ENCODE measurements around the gene TRPM7. TPM values are rescaled to one million over a fixed set of nuclear protein-coding genes. Genes with fewer than 3 reads are reported as not detected.

Gene TRPM7
- total RNA-seq, 1 experiment from 2014 or later = 35.1 TPM

DNA sequence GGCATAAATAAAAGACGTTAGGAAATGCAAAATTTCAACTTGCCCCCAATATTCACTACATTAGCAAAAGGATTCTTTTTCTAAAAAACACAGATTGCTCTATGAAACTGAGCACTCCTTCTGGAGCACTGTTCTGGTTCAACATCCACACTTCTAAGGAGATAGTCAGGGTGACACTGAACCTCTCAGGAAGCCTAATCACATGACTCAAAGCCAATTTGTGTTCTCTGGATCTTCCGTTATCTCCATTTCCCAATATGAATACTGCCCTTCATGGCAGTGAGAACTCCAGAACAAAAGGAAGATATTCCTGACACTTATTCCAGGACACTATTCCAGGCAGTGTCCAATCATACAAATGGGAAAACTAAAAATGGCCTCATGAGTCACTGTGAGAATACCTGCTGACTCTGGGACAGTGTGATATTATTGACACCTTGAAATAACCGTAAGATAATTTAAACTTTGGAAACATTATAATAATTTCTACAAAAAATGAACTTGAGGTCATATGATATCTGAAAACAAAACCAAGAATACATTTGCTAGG is 21.4 kb upstream of the TRPM7 start:
- H3K14ac ChIP-seq (ENCODE audit: insufficient read depth, low read length) = no peak overlapping the region
- no peaks in the 10 kb centered on the region for H3K79me2 ChIP-seq (ENCODE audit: insufficient read depth, low read length)
- no peaks in the 10 kb centered on the region for H3K23me2 ChIP-seq (ENCODE audit: insufficient read length, low read depth, low read length, poor library complexity, severe bottlenecking)
- Mint-ChIP-seq H3K9me3 (no peaks in the 10 kb centered on the region), H3K27ac (no peak overlapping the region), H3K27me3 (ENCODE audit: low read depth) (no peaks in the 10 kb centered on the region), H3K4me1 (no peaks in the 10 kb centered on the region), H3K4me3 (no peak overlapping the region), H3K36me3 (ENCODE audit: insufficient read depth in 1 of 3, low read depth in 3 of 3) (peaks cover 0 to 8% (median 4%) of the 10 kb centered on the region in 3 experiments; a peak in 3 of 7 replicates)
- no peak overlapping the region for H3K18ac ChIP-seq (ENCODE audit: insufficient read length, low read depth, low read length)
- H3K9ac ChIP-seq (ENCODE audit: extremely low read depth, insufficient read length, low read length) = no peak overlapping the region
- no peak overlapping the region for H3K56ac ChIP-seq (ENCODE audit: insufficient read length, low read depth, low read length)
- H2BK120ac ChIP-seq (ENCODE audit: low read depth, low read length, poor library complexity, severe bottlenecking) = no peak overlapping the region
- no peak overlapping the region for H2BK5ac ChIP-seq (ENCODE audit: insufficient read length, low read length)
- H2BK15ac ChIP-seq (ENCODE audit: low read depth, low read length) = no peak overlapping the region
- H3K23ac ChIP-seq (ENCODE audit: insufficient read length, low read depth, low read length) = no peak overlapping the region
- no peak overlapping the region for H4K5ac ChIP-seq (ENCODE audit: insufficient read length, low read depth, low read length)
- H3K79me1 ChIP-seq (ENCODE audit: insufficient read depth, low read depth, low read length, poor library complexity, severe bottlenecking) = no peaks in the 10 kb centered on the region
- H3K9me3 ChIP-seq (ENCODE audit: control insufficient read depth, low read depth, low read length) = no peaks in the 10 kb centered on the region
- no peaks in the 10 kb centered on the region for H3K4me1 ChIP-seq (ENCODE audit: insufficient read depth, low read length)
- H2AFZ ChIP-seq (ENCODE audit: low read length) = no peak overlapping the region
- no peak overlapping the region for H2AK5ac ChIP-seq (ENCODE audit: insufficient read length, low read length)
- TF ChIP-seq, protein P1, sequence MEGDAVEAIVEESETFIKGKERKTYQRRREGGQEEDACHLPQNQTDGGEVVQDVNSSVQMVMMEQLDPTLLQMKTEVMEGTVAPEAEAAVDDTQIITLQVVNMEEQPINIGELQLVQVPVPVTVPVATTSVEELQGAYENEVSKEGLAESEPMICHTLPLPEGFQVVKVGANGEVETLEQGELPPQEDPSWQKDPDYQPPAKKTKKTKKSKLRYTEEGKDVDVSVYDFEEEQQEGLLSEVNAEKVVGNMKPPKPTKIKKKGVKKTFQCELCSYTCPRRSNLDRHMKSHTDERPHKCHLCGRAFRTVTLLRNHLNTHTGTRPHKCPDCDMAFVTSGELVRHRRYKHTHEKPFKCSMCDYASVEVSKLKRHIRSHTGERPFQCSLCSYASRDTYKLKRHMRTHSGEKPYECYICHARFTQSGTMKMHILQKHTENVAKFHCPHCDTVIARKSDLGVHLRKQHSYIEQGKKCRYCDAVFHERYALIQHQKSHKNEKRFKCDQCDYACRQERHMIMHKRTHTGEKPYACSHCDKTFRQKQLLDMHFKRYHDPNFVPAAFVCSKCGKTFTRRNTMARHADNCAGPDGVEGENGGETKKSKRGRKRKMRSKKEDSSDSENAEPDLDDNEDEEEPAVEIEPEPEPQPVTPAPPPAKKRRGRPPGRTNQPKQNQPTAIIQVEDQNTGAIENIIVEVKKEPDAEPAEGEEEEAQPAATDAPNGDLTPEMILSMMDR (conservative IDR thresholded peaks at IDR 0.05) = no peak
- H4K91ac ChIP-seq (ENCODE audit: insufficient read length, low read depth, low read length) = no peak overlapping the region
- no peak overlapping the region for H4K8ac ChIP-seq (replicated peaks; ENCODE audit: insufficient read length, low read depth, low read length)
- H3K27ac ChIP-seq (ENCODE audit: insufficient read length, low read depth, low read length) = no peak overlapping the region
- H2BK20ac ChIP-seq (ENCODE audit: low read depth, low read length, poor library complexity, severe bottlenecking) = no peak overlapping the region
- no CpG with 5 or more reads among the region's 3 CpGs for WGBS (ENCODE audit: extremely low coverage, insufficient read length, low lambda C conversion rate)
- no peak overlapping the region for H3K4ac ChIP-seq (ENCODE audit: low read depth, low read length)
- no peaks in the 10 kb centered on the region for H3K27me3 ChIP-seq (ENCODE audit: insufficient read depth, low read length)
- no peak for DNase-seq
- no peak overlapping the region for H2BK12ac ChIP-seq (ENCODE audit: insufficient read length, low read depth, low read length)
- no peak overlapping the region for H3T11ph ChIP-seq (ENCODE audit: low read length)
- no peaks in the 10 kb centered on the region for H4K20me1 ChIP-seq (ENCODE audit: control insufficient read depth, insufficient read depth, insufficient read length)
- H3K4me2 ChIP-seq (ENCODE audit: insufficient read depth, insufficient read length, low read length) = no peak overlapping the region
